DND-41 (cell line): Measurements from ENCODE around the gene COX6B2.

Experiments
- EZH2 ChIP-seq: IDR thresholded peaks from 3 replicates; pipeline ENCODE4 v1.6.1; 2012; ENCODE audit warnings: borderline replicate concordance, low read depth, mild to moderate bottlenecking, moderate library complexity, low read length, inconsistent platforms; ENCODE audit not compliant: severe bottlenecking
- TF ChIP-seq, protein P1 (sequence below): IDR thresholded peaks from 2 replicates; pipeline ENCODE4 v1.5.1; 2012; ENCODE audit warnings: borderline replicate concordance, low read length, moderate library complexity, mild to moderate bottlenecking; ENCODE audit not compliant: poor library complexity, severe bottlenecking; ENCODE audit errors: extremely low read depth

DNA sequence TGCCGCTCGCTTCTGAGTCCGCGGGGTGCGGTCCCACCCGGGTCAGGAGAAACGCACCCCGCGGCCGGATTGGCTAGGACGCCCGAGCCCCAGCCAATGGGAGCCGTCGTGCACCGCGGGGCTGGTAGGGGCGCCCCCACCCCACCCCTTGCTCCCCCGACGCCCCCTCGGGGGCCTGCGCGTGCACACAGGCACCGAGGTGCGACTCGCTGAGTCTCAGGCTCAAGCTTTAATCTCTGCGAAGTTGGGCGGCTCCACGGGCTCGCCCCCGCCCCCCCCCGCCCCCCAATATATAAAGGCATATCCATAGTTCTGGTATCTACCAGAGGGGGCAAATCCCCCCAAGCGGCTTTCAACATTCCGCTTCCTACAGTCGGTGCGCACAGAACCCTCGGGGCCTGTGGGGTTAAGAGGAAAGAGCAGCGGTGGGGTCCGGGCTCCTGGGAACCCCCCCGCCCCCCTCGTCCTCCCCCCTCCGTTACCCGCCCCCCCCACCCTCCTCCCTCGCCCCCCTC is at the start of gene COX6B2:
- TF ChIP-seq, protein P1, sequence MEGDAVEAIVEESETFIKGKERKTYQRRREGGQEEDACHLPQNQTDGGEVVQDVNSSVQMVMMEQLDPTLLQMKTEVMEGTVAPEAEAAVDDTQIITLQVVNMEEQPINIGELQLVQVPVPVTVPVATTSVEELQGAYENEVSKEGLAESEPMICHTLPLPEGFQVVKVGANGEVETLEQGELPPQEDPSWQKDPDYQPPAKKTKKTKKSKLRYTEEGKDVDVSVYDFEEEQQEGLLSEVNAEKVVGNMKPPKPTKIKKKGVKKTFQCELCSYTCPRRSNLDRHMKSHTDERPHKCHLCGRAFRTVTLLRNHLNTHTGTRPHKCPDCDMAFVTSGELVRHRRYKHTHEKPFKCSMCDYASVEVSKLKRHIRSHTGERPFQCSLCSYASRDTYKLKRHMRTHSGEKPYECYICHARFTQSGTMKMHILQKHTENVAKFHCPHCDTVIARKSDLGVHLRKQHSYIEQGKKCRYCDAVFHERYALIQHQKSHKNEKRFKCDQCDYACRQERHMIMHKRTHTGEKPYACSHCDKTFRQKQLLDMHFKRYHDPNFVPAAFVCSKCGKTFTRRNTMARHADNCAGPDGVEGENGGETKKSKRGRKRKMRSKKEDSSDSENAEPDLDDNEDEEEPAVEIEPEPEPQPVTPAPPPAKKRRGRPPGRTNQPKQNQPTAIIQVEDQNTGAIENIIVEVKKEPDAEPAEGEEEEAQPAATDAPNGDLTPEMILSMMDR: no peak
- no peak for TF ChIP-seq EZH2
